CD4-positive, alpha-beta memory T cell (primary cell): ENCODE measurements around the gene AKAP12. TPM values are rescaled to one million over a fixed set of nuclear protein-coding genes. Genes with fewer than 3 reads are reported as not detected.

ENCODE experiments used
- CTCF ChIA-PET: fragments of 350-600 bp; sonication (Branson Sonifier 250); formaldehyde crosslinking; loops from one replicate; lab custom pipeline; 2021; ENCODE audit warnings: inconsistent platforms; ENCODE audit not compliant: partially characterized antibody; lab: Charles Lee
- POLR2A ChIA-PET: fragments of 350-600 bp; sonication (Branson Sonifier 250); formaldehyde crosslinking; loops from one replicate; lab custom pipeline; 2021; ENCODE audit not compliant: partially characterized antibody; lab: Charles Lee
- DNase-seq, 5 donors: peaks; one replicate each; pipeline versions ENCODE4 v3.0.0 to v3.0.0-alpha.2; 2020 to 2022; ENCODE audit warnings: mixed read lengths in 1 of 5
- H3K27ac ChIP-seq: one replicate; pipeline ENCODE4 v1.7.0; 2013; ENCODE audit warnings: low read depth, low read length
- H3K27me3 ChIP-seq: 2 replicates; pipeline ENCODE4 v1.7.0; 2013; ENCODE audit warnings: mild to moderate bottlenecking, low read length, moderate library complexity; ENCODE audit not compliant: insufficient read depth
- H3K36me3 ChIP-seq: 2 replicates; pipeline ENCODE4 v1.7.0; 2013; ENCODE audit warnings: mild to moderate bottlenecking, low read length, moderate library complexity; ENCODE audit not compliant: insufficient read depth
- H3K4me1 ChIP-seq: 2 replicates; pipeline ENCODE4 v1.7.0; 2013; ENCODE audit warnings: mild to moderate bottlenecking, low read length, moderate library complexity; ENCODE audit not compliant: insufficient read depth
- H3K4me3 ChIP-seq, 2 donors: one replicate each; pipeline ENCODE4 v1.7.0; 2013; ENCODE audit warnings: low read length in 2 of 2, mild to moderate bottlenecking in 1 of 2
- H3K9me3 ChIP-seq, 2 donors: one replicate each; pipeline ENCODE4 v1.7.0; 2013; ENCODE audit warnings: low read length in 2 of 2, control low read depth in 1 of 2; ENCODE audit not compliant: control insufficient read depth in 1 of 2
- H3K27ac Mint-ChIP-seq, 7 donors: one replicate each; pipeline ENCODE4 v1.8.0; 2020 to 2021; ENCODE audit warnings: mixed read lengths in 7 of 7, mild to moderate bottlenecking in 6 of 7, inconsistent platforms in 3 of 7, moderate library complexity in 3 of 7
- H3K27me3 Mint-ChIP-seq, 2 donors: one replicate each; pipeline ENCODE4 v1.8.0; 2020 to 2021; ENCODE audit warnings: mixed read lengths in 2 of 2
- H3K36me3 Mint-ChIP-seq, 2 donors: one replicate each; pipeline ENCODE4 v1.8.0; 2020 to 2021; ENCODE audit warnings: mixed read lengths in 2 of 2, inconsistent platforms in 1 of 2, mild to moderate bottlenecking in 1 of 2
- H3K4me1 Mint-ChIP-seq, 4 donors: one replicate each; pipeline ENCODE4 v1.8.0; 2020 to 2021; ENCODE audit warnings: mixed read lengths in 4 of 4, mild to moderate bottlenecking in 1 of 4
- H3K4me3 Mint-ChIP-seq, 8 donors: one replicate each; pipeline ENCODE4 v1.8.0; 2020 to 2021; ENCODE audit warnings: mixed read lengths in 8 of 8, mild to moderate bottlenecking in 7 of 8, moderate library complexity in 6 of 8, inconsistent platforms in 3 of 8
- H3K9me3 Mint-ChIP-seq, 8 donors: one replicate each; pipeline ENCODE4 v1.8.0; 2020 to 2021; ENCODE audit warnings: mixed read lengths in 8 of 8, mild to moderate bottlenecking in 5 of 8, inconsistent platforms in 3 of 8, moderate library complexity in 1 of 8
- intact Hi-C: fragments of 100-400 bp; cut with micrococcal nuclease; formaldehyde crosslinking; loops from one replicate; pipeline ENCODE4 v1.15.1; 2023
- polyA plus RNA-seq, 2 donors: library from polyadenylated mRNA; unstranded; fragments of 300-500 nt; fragmentation: Illumina TruSeq; gene quantifications; one replicate each; pipeline ENCODE4 v1.2.3, GENCODE V29; 2021
- total RNA-seq, 2 experiments: library from RNA; stranded (reverse); gene quantifications; one replicate each; pipeline ENCODE4 v1.2.3, GENCODE V29; 2021

The AKAP12 gene
- total and polyA plus RNA-seq, 4 experiments from 2014 or later, result 0.96 to 1.1 TPM; not detected in 2

GRCh38 chr6:151263035-151263434 lies 23.3 kb downstream of the AKAP12 start:
- no peaks in the 10 kb centered on the region for H3K4me1 ChIP-seq
- Mint-ChIP-seq H3K4me1 (no peaks in the 10 kb centered on the region), H3K27me3 (peaks cover 12 to 13% of the 10 kb centered on the region in 2 donors), H3K9me3 (peaks cover 0 to 3% (median 0%) of the 10 kb centered on the region in 8 donors), H3K36me3 (no peaks in the 10 kb centered on the region), H3K27ac (no peak overlapping the region), H3K4me3 (no peak overlapping the region)
- H3K36me3 ChIP-seq, result no peaks in the 10 kb centered on the region
- no peak overlapping the region for H3K4me3 ChIP-seq
- ChIA-PET CTCF (no interaction called here), POLR2A (no interaction called here)
- no peak overlapping the region for H3K27ac ChIP-seq
- no peak for DNase-seq
- intact Hi-C loops, result no loop called here
- H3K27me3 ChIP-seq, result no peaks in the 10 kb centered on the region
- no peaks in the 10 kb centered on the region for H3K9me3 ChIP-seq

GRCh38 chr6:151263967-151264366 lies 24.2 kb downstream of the AKAP12 start:
- intact Hi-C loops, result no loop called here
- H3K27me3 Mint-ChIP-seq, result peaks cover 12 to 13% of the 10 kb centered on the region in 2 donors
- CTCF ChIA-PET, result interaction anchor here (0.6 to 0.7 kb wide), 2 partner anchors 49 to 269 kb away, joined by 3 to 4 read pairs; no protein-coding TSS in a partner anchor
- no peaks in the 10 kb centered on the region for H3K4me1 ChIP-seq
- POLR2A ChIA-PET, result no interaction called here
- no peak overlapping the region for H3K27ac Mint-ChIP-seq
- no peaks in the 10 kb centered on the region for H3K36me3 ChIP-seq
- no peak overlapping the region for H3K27ac ChIP-seq
- no peaks in the 10 kb centered on the region for H3K4me1 Mint-ChIP-seq
- H3K9me3 ChIP-seq, result no peaks in the 10 kb centered on the region
- peaks cover 0 to 3% (median 0%) of the 10 kb centered on the region in 8 donors for H3K9me3 Mint-ChIP-seq
- no peak overlapping the region for H3K4me3 ChIP-seq
- H3K4me3 Mint-ChIP-seq, result no peak overlapping the region
- DNase-seq, result no peak
- H3K36me3 Mint-ChIP-seq, result no peaks in the 10 kb centered on the region
- no peaks in the 10 kb centered on the region for H3K27me3 ChIP-seq

GRCh38 chr6:151265282-151265681 lies 25.5 kb downstream of the AKAP12 start:
- ChIA-PET POLR2A (no interaction called here), CTCF (interaction anchor here (0.8 kb wide), 1 partner anchor 59 kb away, joined by 3 read pairs; no protein-coding TSS in a partner anchor)
- H3K27ac Mint-ChIP-seq, result no peak overlapping the region
- H3K9me3 Mint-ChIP-seq, result peaks cover 0 to 3% (median 0%) of the 10 kb centered on the region in 8 donors
- no peak overlapping the region for H3K4me3 Mint-ChIP-seq
- no peak overlapping the region for H3K27ac ChIP-seq
- no peak overlapping the region for H3K4me3 ChIP-seq
- H3K4me1 Mint-ChIP-seq, result no peaks in the 10 kb centered on the region
- no peaks in the 10 kb centered on the region for H3K27me3 ChIP-seq
- no peak for DNase-seq
- intact Hi-C loops, result no loop called here
- no peaks in the 10 kb centered on the region for H3K9me3 ChIP-seq
- H3K27me3 Mint-ChIP-seq, result peaks cover 7 to 14% of the 10 kb centered on the region in 2 donors
- no peaks in the 10 kb centered on the region for H3K36me3 Mint-ChIP-seq
- no peaks in the 10 kb centered on the region for H3K4me1 ChIP-seq
- no peaks in the 10 kb centered on the region for H3K36me3 ChIP-seq

- Mint-ChIP-seq H3K27ac (no peak overlapping the region), H3K4me1 (no peaks in the 10 kb centered on the region), H3K4me3 (no peak overlapping the region), H3K9me3 (no peaks in the 10 kb centered on the region), H3K36me3 (no peaks in the 10 kb centered on the region), H3K27me3 (peaks cover 6 to 13% of the 10 kb centered on the region in 2 donors)
- no peak for DNase-seq
- CTCF ChIA-PET, result interaction anchor here (0.6 kb wide), 1 partner anchor 636 kb away, joined by 4 read pairs; no protein-coding TSS in a partner anchor
- Histone ChIP-seq H3K27ac (no peak overlapping the region), H3K4me3 (no peak overlapping the region), H3K27me3 (no peaks in the 10 kb centered on the region), H3K36me3 (no peaks in the 10 kb centered on the region), H3K9me3 (no peaks in the 10 kb centered on the region), H3K4me1 (no peaks in the 10 kb centered on the region)
- POLR2A ChIA-PET, result no interaction called here
- intact Hi-C loops, result no loop called here
Measured at GRCh38 chr6:151269321-151269995, 29.7 kb downstream of the AKAP12 start.

- Mint-ChIP-seq H3K36me3 (no peaks in the 10 kb centered on the region), H3K27me3 (peaks cover 7 to 20% of the 10 kb centered on the region in 2 donors), H3K27ac (no peak overlapping the region), H3K4me1 (no peaks in the 10 kb centered on the region), H3K4me3 (no peak overlapping the region), H3K9me3 (no peaks in the 10 kb centered on the region)
- H3K27ac ChIP-seq, result no peak overlapping the region
- DNase-seq, result no peak
- intact Hi-C loops, result no loop called here
- no peak overlapping the region for H3K4me3 ChIP-seq
- H3K36me3 ChIP-seq, result no peaks in the 10 kb centered on the region
- CTCF ChIA-PET, result no interaction called here
- POLR2A ChIA-PET, result no interaction called here
- no peaks in the 10 kb centered on the region for H3K27me3 ChIP-seq
- no peaks in the 10 kb centered on the region for H3K9me3 ChIP-seq
- no peaks in the 10 kb centered on the region for H3K4me1 ChIP-seq
Measured at GRCh38 chr6:151275121-151275520, 35.4 kb downstream of the AKAP12 start.

- Mint-ChIP-seq H3K4me1 (no peaks in the 10 kb centered on the region), H3K27ac (no peak overlapping the region), H3K36me3 (no peaks in the 10 kb centered on the region), H3K27me3 (peaks cover 7 to 20% of the 10 kb centered on the region in 2 donors), H3K9me3 (no peaks in the 10 kb centered on the region), H3K4me3 (no peak overlapping the region)
- Histone ChIP-seq H3K27me3 (no peaks in the 10 kb centered on the region), H3K9me3 (no peaks in the 10 kb centered on the region), H3K36me3 (no peaks in the 10 kb centered on the region), H3K27ac (no peak overlapping the region), H3K4me1 (no peaks in the 10 kb centered on the region), H3K4me3 (no peak overlapping the region)
- no peak for DNase-seq
- CTCF ChIA-PET, result no interaction called here
- intact Hi-C loops, result no loop called here
- POLR2A ChIA-PET, result no interaction called here
Measured at GRCh38 chr6:151275566-151275965, 35.8 kb downstream of the AKAP12 start.

GRCh38 chr6:151276112-151276740 lies 36.5 kb downstream of the AKAP12 start:
- no peak overlapping the region for H3K27ac Mint-ChIP-seq
- ChIA-PET CTCF (no interaction called here), POLR2A (no interaction called here)
- H3K27me3 ChIP-seq, result no peaks in the 10 kb centered on the region
- no peaks in the 10 kb centered on the region for H3K9me3 Mint-ChIP-seq
- H3K36me3 ChIP-seq, result no peaks in the 10 kb centered on the region
- H3K4me3 ChIP-seq, result no peak overlapping the region
- H3K36me3 Mint-ChIP-seq, result no peaks in the 10 kb centered on the region
- H3K9me3 ChIP-seq, result no peaks in the 10 kb centered on the region
- H3K4me1 Mint-ChIP-seq, result no peaks in the 10 kb centered on the region
- intact Hi-C loops, result no loop called here
- H3K27ac ChIP-seq, result no peak overlapping the region
- no peak for DNase-seq
- peaks cover 4 to 14% of the 10 kb centered on the region in 2 donors for H3K27me3 Mint-ChIP-seq
- H3K4me1 ChIP-seq, result no peaks in the 10 kb centered on the region
- no peak overlapping the region for H3K4me3 Mint-ChIP-seq
